GM19328 (cell line): ENCODE measurements around the gene PEX5.

Source experiments
- ATAC-seq: cut with Tn5 transposase; IDR thresholded peaks from one replicate; pipeline ENCODE4 v1.9.1; 2021; ENCODE audit warnings: mild to moderate bottlenecking, moderate library complexity; ENCODE audit not compliant: unreplicated experiment

Gene PEX5

DNA sequence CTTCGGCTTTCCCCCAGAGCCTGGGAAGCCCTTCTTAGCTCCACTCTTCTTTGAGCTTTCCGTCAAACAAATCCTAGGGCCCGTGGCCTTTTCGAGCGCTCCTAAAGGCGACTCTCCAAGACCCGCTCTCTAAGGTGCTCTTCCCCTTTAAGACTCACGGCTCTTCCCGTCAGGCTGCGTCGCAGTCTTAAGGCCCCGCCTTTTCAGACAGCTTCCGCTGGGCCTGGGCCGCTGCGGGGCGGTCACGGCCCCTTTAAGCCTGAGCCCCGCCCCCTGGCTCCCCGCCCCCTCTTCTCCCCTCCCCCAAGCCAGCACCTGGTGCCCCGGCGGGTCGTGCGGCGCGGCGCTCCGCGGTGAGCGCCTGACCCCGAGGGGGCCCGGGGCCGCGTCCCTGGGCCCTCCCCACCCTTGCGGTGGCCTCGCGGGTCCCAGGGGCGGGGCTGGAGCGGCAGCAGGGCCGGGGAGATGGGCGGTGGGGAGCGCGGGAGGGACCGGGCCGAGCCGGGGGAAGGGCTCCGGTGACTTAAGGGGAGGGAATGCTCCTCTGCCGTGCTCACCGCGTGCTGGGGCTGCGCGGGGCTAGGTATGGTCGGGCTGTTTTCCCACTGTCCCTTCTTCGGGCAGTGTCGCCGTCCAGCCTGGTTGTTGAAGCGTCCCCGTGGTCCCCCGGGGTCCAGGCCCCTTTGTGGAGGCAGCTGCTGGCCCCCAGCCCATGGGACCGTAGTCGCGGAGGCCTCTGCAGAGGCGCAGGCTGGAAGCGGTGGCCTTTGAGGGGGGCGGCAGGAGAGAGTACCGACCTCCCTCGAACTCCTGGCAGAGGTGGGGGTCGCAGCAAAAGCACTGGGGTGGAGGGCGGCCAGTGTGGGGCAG is at the start of gene PEX5:
TSS of gene PEX5 (plus strand) at position 289 of the 870 bp plus-strand sequence. CDS start 692 bp downstream, outside the sequence.
- peak; percentile 95 for ATAC-seq

DNA sequence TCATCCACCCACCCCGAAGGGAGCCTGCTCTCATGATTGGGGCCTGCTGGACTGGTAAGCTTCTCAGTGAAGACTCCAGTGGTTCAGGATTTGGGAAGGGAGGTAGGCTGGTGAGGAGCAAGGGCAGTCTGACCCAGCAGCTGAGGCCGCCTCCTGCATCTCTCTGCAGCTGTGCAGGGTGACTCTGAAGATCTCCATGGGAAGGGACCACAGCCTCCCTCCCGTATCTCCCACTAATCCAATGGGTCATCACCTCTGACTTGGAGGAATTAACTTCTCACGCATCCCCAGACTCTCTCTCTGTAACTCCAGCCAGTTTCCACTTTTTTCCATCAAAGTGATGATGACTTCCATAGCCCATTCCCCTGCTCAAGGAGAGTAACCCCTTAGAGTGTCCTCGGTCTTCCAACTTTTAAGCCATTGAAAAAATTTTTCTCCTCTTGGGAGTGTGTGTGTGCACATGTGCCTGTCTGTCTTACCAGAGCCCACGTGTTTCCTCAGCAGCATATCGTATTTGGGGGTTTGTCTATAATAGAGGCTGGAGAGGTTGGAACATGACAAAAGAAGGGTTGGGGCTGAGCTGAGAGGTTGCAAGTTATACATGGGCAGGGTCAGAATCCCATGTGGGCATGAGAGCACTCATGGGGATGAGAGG is 48.0 kb upstream of the PEX5 start:
- no peak for ATAC-seq

DNA sequence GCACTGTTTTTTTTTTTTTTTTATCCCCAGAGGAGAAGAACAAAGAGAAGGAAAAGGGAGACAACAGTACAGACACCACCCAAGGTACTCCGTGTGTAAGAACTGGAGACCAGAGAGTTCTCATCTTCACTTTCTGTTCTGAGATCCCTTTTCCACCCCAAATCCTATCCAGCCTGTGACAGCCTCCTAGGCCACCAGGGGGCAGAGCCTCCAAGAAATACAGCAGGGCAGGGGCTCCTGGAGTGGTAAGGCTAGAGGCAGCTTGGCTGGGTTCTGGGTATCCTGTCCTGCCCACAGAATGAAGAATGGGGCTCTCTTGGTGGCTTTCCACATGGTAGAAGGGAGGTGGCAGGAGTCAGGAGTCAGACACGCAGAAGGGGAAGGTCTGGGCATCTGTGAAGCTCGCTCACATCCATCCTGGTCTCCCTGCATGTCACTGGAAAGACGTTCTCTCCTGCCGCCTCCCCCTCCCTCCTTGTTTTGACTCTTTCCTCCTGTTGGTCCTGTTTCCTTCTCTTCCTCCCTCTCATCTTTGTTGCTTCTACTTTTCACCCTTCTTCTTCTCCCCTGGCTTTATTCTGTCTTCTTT is 47.3 kb upstream of the PEX5 start:
- ATAC-seq: no peak

DNA sequence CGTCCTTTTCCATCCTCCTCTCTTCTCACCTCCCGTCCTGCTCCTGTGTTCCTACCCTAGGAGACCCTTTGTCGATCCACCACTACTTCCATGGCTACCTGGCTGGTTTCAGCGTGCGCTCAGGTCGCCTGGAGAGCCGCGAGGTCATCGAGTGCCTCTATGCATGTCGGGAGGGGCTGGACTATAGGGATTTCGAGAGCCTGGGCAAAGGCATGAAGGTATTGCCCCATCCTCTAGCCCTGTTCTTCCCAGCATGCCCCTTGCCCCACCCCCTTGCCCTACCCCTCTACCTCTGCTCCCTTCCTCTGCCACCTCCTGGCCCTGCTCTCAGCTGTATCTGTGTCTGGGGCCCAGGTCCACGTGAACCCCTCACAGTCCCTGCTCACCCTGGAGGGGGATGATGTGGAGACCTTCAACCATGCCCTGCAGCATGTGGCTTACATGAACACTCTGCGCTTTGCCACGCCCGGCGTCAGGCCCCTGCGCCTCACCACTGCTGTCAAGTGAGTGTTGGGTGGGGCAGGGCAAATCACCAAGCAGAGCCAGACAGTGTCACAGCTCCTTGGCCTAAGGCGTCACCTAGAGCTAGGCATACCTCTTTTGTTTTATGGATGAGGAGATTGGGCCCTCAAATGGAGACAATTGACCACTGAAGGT is 46.5 kb upstream of the PEX5 start:
- no peak for ATAC-seq

DNA sequence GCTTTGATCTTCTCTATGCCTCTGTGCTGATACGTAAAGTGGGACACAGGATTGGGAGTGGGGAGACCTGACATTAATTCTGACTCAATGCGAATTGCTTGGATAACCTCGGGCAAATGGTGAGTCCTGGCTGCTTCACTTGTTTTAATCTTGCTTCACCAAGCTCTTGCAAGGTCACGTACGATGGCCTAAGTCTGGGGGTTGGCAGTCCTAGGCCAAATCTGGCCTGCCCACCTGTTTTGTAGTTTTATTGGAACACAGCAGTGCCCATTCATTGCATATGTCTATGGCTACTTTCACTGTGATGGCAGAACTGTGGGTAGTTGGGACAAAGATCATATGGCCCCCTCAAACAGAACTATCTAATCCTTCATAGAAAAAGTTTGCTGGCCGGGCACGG is 45.9 kb upstream of the PEX5 start:
- no peak for ATAC-seq

DNA sequence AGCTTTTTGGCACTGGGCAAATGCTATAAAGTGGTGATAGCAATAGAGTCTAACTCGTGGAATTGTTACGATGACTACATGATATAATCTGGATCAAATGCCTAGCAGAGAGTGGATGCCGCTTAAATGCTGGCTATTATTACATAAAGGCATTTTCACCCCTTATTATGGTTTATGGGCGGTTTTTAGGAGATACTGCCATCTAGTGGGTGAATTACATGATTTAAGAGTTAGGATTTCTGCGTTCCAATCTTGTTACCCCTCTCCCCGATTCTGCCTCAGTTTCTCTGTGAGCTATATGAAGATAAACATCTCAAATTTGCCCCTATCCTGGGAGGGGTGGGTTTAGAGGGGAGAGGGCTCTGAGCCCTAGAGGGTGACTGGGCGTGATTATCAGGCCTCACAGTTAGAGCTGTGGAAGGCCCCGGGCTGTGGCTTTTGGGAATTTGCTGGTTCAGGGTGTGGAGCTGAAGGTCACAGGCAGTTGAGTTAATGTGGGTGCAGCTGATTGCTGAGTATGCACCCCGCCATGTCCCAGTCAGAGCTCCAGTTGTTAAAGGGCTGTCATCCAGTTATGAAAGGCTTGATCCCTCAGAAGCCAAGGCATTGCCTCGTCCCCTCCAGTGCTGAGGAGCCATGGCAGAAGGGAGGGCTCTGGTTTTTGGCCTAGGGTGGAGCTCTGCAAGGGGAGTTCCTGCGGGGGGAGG is 44.9 kb upstream of the PEX5 start:
- no peak for ATAC-seq

DNA sequence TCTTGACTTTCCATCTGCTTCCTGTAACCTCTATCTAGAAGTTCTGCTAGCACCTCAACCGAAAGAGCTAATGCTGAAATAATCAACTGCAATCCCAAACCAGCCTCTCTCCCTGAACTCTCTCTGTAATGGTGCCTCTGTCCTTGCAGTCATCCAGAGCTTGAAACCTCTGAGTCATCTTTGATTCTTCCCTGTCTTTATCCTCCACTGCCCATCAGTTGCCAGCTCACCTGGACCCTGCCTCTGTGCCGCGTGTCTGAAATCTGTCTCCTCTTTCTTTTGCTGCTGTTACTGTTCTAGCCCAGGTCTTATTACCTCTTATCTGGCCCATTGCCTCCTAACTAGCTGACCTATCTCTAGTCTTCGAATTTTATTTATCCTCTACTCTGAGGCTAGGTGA is 43.8 kb upstream of the PEX5 start:
- ATAC-seq: no peak

DNA sequence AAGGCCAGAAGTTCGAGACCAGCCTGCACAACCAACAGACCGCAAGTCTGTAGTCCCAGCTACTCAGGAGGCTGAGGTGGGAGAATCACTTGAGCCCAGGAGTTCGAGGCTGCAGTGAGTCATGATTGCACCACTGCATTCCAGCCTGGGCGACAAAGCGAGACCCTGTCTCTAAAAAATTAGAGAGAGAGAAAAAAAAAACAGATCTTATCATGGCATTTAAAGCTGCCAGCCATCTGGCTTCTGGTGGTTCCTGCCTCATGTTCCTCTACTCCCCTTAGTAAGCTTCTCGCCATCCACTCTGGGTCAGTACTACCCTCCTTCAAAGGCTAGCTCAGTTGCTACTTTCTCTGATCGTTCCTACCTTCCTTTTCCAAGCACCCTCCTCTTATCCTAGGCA is 43.3 kb upstream of the PEX5 start:
- ATAC-seq: no peak

DNA sequence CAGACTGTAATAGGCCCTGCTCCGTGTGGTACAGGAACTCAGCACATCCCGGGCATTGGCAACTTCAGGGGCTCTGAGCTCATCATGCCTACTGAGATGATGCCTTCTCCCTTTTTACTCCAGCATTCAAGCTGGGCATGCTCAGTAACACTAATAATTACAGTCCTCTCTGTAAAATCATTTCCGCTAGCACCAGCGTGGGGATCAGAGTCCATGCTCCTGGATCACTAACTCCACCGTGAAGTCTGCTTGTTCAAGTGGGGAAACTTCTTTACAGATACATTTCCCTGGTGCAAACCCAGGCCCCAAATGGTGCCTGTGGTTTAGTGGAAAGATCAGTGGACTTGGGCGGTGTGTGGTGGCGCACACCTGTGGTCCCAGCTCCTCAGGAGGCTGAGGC is 42.6 kb upstream of the PEX5 start:
- no peak for ATAC-seq

DNA sequence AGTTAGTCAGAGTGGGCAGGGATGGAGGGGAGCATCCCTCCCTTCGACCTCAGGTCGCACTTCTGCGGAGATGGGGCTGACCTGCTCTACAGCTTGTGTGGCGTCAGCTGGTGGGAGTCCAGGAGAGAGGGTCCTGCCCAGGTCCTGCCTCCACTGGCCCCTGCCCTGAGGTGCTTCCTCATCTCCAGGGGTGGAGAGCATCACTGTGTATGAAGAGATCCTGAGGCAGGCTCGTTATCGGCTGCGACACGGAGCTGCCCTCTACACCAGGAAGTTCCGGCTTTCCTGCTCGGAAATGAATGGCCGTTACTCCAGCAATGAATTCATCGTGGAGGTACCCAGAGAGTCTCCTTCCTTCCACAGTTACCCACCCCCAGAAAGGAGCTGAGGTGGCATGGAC is 39.1 kb upstream of the PEX5 start:
- no peak for ATAC-seq

DNA sequence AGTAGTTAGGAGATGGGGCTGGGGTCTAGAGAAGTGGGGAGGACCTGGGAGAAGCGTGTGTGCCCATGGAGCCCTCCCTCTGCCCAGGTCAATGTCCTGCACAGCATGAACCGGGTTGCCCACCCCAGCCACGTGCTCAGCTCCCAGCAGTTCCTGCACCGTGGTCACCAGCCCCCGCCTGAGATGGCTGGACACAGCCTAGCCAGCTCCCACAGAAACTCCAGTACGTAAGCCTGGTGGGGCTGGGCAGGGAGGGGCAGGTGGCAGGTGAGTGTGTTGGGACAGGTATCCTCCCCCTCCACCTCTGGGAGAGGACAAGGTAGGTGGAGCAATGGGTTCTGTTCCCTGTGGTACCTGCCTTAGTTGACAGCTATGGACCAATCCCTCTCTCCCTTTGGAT is 38.6 kb upstream of the PEX5 start:
- no peak for ATAC-seq

DNA sequence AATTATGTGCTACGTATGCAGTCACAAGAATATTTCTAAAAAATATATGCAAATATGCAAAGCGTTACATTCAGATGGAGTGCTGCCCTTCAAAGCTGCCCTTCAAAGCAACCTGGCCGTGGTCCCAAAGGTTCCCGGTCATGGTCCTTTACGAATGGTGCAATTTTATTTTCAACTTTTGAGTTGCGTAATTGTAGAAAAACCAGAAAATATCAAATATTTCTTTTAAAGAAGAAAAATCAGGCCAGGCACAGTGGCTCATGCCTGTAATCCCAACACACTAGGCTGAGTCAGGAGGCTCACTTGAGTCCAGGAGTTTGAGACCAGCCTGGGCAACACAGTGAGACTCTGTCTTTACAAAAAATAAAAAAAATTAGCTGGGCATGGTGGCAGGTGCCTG is 38.0 kb upstream of the PEX5 start:
- no peak for ATAC-seq

DNA sequence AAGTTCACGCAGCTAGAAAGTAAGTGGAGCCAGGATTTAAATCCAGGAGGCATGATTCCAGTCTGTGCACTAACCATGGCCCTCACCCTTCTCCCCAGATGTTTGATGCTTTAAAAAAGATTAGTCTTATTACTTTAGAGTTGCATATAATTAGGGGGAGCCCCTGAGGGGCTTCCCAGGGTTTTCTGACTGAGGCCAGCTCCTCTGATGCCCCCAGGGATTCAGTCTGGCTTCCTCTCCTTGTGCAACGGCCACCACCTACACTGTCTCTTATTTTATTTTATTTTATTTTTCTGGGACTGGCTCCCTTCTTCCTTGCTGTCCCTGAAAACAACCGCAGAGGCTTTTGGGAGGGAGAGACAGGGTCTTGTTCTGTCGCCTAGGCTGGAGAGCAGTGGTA is 36.7 kb upstream of the PEX5 start:
- no peak for ATAC-seq

DNA sequence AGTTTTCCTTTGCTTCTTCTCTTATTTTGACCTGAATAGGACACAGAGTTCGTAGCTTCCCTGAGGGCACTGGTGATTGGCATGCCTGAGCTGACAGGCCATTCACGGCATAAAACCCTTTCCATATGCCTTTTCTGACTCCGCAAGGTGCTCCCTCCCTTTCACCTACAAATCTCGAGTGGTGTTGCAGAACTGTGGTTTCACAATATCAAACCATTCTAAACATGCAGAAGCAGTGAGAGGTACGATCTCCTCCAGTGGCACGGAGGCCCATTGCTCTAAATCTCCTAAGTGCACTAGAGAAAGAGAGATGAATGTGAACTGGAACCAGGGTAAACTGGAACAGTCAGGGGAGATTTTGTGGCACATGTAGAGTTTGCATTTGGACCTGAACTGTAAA is 35.4 kb upstream of the PEX5 start:
- ATAC-seq: no peak

DNA sequence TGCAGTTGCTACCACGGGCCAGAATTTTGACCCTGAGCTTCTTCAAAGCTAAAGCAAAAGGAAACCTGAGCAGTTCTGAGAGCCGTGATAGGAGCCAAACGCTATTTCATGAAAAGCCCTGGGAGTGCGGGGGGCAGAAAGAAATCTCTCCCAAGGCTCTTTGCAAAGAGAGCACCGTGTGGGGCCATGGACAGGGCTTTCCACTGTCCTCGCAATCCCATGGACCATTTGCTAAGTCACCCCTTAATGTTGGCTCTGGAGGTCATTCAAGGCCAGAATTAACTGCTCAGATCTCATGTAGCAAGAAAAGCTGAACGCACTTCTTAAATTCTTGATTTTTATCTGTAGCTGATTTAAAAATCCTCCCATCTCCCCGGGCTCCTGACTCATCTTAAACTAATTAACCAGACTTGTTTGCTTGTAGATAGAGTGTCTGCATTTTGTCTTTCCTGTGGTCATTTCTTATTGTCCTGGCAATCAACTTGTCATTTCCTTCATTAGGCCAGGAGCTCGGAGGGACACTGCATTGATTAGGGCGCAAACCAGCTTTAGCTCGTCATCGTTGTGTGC is 34.5 kb upstream of the PEX5 start:
- no peak for ATAC-seq

DNA sequence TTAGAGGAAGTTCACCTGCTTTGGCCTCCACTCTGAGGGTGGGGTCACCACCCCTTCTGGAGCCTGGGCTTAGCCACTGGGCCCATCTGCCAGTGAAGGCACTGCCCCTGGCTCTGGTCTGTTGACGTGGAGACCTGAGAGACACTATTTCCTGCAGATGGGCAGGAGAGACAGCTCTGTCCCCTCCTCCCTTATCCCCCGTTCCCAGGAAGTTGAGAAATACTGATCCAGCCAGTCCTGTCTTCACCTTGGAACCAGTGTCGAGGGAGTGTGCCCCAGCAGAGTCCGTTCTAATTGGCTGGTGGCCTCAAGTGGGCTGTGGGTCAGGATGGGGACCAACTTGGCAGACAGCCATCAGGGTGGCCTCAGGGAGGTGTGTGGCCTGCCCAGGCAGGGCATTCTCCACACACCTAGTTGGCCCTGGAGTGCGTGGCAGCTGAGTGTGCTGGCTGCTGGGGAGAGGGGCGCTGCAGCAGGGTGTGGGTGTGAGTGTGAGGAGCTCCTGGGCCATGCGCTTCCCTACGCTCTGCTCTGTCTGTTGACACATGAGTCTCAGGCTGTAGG is 33.9 kb upstream of the PEX5 start:
- ATAC-seq: no peak

DNA sequence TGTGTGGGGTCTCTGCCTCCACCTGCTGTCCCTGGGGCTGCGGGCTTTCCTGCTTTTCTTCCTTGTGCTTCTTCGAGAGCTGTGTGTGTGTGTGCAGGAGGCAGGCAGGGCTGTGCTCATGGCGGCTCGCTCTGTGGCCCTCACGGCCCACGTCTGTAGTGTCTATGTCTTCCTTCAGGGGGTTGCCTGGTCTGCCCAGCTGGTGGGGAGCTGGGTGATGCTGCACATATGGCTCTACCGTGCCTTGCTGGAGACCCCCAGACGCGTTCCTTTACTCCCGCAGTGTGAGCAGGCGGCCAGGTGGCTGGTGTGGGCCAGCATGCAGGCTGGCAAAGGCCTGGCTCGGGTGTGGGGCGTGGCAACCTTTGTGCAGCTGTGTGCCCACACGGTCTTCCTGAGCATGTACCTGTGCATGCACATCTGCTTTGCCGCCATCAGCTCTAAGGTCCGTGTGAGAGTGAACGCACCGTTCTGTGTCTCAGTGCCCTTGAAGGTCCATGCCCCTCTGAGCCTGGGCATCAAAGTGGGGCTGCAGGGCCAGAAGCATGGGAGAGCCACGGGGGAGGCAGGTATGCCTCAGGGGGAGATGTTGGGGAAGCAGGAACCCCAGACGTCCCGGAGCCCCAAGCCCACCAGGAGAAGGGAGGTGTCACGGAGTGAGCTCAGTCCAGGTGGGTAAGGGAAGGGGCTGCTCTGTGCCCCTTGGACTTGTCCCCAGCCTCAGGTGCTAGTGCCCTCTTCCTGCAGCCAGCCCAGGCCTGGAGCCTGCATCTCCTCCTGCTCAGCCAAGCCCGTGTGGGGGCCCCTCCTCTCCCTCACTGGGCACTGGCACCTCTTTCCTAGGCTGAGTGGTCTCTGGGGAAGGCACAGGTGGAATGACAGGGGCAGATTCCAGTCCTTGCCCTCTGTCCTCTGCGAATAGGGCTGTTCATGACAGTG is 33.0 kb upstream of the PEX5 start:
- no peak for ATAC-seq

DNA sequence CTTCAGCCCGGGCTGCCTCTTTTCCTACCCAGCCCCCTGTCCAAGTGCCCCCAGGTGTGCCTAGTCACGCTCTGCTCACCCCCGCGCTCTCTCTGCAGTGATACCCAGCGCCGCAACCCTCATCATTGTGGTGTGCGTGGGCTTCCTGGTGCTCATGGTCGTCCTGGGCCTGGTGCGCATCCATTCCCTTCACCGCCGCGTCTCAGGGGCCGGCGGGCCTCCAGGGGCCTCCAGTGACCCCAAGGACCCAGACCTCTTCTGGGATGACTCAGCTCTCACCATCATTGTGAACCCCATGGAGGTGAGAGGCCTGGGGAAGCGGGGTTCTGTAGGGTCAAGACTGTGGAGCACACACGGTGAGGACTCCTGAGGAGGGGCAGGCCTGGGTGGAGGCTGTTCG is 32.1 kb upstream of the PEX5 start:
- no peak for ATAC-seq
